MM.1S (cell line): ENCODE data around the gene PTGIR.

ENCODE experiments used
- DNase-seq: peaks from one replicate; pipeline ENCODE4 v3.0.0-alpha.2; 2015
- H2AFZ ChIP-seq: fragments of 300-600 bp; sonication (generic); 2 replicates; pipeline ENCODE4 v1.6.0; 2016; ENCODE audit warnings: antibody characterized with exemption, low read length
- H3F3A ChIP-seq: fragments of 300-600 bp; sonication (generic); 2 replicates; pipeline ENCODE4 v1.6.1; 2016; ENCODE audit warnings: mild to moderate bottlenecking, antibody characterized with exemption, low read length, moderate library complexity, mixed read lengths; ENCODE audit not compliant: insufficient read depth
- H3K27ac ChIP-seq: fragments of 300-600 bp; sonication (generic); 2 replicates; pipeline ENCODE4 v1.5.1; 2016; ENCODE audit warnings: mild to moderate bottlenecking, low read length
- H3K27me3 ChIP-seq: fragments of 300-600 bp; sonication (generic); replicated peaks from 2 replicates; pipeline ENCODE4 v1.6.0; 2016; ENCODE audit warnings: low read length; ENCODE audit not compliant: insufficient read depth
- H3K36me3 ChIP-seq: fragments of 300-600 bp; sonication (generic); replicated peaks from 2 replicates; pipeline ENCODE4 v1.6.1; 2016; ENCODE audit warnings: mild to moderate bottlenecking, low read length, mixed read lengths; ENCODE audit not compliant: insufficient read depth
- H3K4me1 ChIP-seq: fragments of 300-600 bp; sonication (generic); 2 replicates; pipeline ENCODE4 v1.6.1; 2016; ENCODE audit warnings: low read length, mixed read lengths
- H3K4me2 ChIP-seq: fragments of 300-600 bp; sonication (generic); 2 replicates; pipeline ENCODE4 v1.6.0; 2016; ENCODE audit warnings: low read depth, low read length
- H3K4me3 ChIP-seq: fragments of 300-600 bp; sonication (generic); 2 replicates; pipeline ENCODE4 v1.5.1; 2016; ENCODE audit warnings: low read length, mixed read lengths
- H3K79me2 ChIP-seq: fragments of 300-600 bp; sonication (generic); 2 replicates; pipeline ENCODE4 v1.6.1; 2016; ENCODE audit warnings: mixed run types, low read length, mixed read lengths
- H3K9ac ChIP-seq: fragments of 300-600 bp; sonication (generic); 2 replicates; pipeline ENCODE4 v1.6.1; 2016; ENCODE audit warnings: low read length, mixed read lengths
- H3K9me2 ChIP-seq: fragments of 300-600 bp; sonication (generic); replicated peaks from 2 replicates; pipeline ENCODE4 v1.6.1; 2016; ENCODE audit warnings: mild to moderate bottlenecking, low read length, mixed read lengths; ENCODE audit not compliant: insufficient read depth
- H3K9me3 ChIP-seq: fragments of 300-600 bp; sonication (generic); replicated peaks from 2 replicates; pipeline ENCODE4 v1.6.1; 2016; ENCODE audit warnings: mild to moderate bottlenecking, low read length, mixed read lengths; ENCODE audit not compliant: insufficient read depth
- H4K20me1 ChIP-seq: fragments of 300-600 bp; sonication (generic); 2 replicates; pipeline ENCODE4 v1.6.1; 2016; ENCODE audit warnings: mild to moderate bottlenecking, low read length, moderate library complexity, mixed read lengths; ENCODE audit not compliant: insufficient read depth
- EZH2 ChIP-seq: fragments of 300-600 bp; sonication (generic); optimal IDR thresholded peaks from 2 replicates; pipeline ENCODE3; 2017; ENCODE audit warnings: low read depth, mild to moderate bottlenecking, antibody characterized with exemption, low read length, mixed read lengths
- EZH2phosphoT487 ChIP-seq: fragments of 300-600 bp; sonication (generic); IDR thresholded peaks from 2 replicates; pipeline ENCODE4 v1.6.1; 2018; ENCODE audit warnings: antibody characterized with exemption, low read length
- TF ChIP-seq, protein P1 (sequence below): fragments of 300-600 bp; sonication (generic); IDR thresholded peaks from 2 replicates; pipeline ENCODE4 v1.5.1; 2016; ENCODE audit warnings: antibody characterized with exemption, low read length, mixed read lengths

The PTGIR gene, protein sequence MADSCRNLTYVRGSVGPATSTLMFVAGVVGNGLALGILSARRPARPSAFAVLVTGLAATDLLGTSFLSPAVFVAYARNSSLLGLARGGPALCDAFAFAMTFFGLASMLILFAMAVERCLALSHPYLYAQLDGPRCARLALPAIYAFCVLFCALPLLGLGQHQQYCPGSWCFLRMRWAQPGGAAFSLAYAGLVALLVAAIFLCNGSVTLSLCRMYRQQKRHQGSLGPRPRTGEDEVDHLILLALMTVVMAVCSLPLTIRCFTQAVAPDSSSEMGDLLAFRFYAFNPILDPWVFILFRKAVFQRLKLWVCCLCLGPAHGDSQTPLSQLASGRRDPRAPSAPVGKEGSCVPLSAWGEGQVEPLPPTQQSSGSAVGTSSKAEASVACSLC

DNA sequence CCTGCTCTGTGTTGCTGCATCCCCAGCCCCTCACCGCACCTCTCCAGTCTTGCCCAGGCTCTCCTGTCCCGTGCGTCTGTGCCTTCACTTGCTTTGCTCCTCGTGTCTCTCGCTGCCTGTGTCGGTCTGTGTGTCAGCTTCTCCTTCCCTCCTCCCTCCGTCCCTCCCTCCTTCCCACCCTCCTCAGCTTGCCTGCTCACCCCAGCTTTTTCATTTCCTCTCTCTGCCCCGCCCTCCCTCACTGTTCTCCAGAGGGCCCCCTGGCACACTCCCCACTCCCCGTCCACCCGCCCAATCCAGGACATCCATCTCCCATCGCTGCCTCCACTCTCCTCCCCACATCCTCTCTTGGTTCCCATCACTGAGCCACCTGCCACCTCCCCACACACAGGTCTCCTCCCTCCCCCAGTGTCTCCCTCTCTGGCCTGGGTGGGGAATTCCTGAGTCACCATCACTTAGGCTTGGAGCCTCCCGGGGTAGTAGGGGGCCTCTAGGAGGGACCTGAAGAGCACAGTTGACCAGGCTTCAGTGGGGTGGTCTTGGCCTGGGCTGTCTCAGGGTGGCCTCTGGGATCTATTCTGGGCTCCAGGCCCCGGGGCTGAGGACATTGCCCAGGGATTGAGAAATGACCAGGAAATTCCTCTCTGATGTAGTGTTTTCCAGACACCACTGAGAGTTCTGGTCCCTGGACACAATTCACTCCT is at the start of gene PTGIR:
Gene PTGIR (minus strand): TSS at position 132 of the 704 bp plus-strand sequence. CDS start 864 bp downstream, outside the sequence.
- TF ChIP-seq, protein P1, sequence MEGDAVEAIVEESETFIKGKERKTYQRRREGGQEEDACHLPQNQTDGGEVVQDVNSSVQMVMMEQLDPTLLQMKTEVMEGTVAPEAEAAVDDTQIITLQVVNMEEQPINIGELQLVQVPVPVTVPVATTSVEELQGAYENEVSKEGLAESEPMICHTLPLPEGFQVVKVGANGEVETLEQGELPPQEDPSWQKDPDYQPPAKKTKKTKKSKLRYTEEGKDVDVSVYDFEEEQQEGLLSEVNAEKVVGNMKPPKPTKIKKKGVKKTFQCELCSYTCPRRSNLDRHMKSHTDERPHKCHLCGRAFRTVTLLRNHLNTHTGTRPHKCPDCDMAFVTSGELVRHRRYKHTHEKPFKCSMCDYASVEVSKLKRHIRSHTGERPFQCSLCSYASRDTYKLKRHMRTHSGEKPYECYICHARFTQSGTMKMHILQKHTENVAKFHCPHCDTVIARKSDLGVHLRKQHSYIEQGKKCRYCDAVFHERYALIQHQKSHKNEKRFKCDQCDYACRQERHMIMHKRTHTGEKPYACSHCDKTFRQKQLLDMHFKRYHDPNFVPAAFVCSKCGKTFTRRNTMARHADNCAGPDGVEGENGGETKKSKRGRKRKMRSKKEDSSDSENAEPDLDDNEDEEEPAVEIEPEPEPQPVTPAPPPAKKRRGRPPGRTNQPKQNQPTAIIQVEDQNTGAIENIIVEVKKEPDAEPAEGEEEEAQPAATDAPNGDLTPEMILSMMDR: no peak
- TF ChIP-seq EZH2phosphoT487 (no peak), EZH2 (no peak)
- H3K9me3 ChIP-seq: no peaks in the 10 kb centered on the region
- no peaks in the 10 kb centered on the region for H3K79me2 ChIP-seq
- no peak within 1 kb of the TSS for H3K4me2 ChIP-seq
- no peak within 1 kb of the TSS for H3K9ac ChIP-seq
- H3F3A ChIP-seq: no peaks in the 10 kb centered on the region
- H4K20me1 ChIP-seq: 0 out of 2 replicates have a peak, but pooled peaks cover 2% of the 10 kb centered on the region
- no peaks in the 10 kb centered on the region for H3K4me1 ChIP-seq
- H3K9me2 ChIP-seq: no peaks in the 10 kb centered on the region
- H2AFZ ChIP-seq: no peak within 1 kb of the TSS
- H3K4me3 ChIP-seq: no peak within 1 kb of the TSS
- no peak for DNase-seq
- no peaks in the 10 kb centered on the region for H3K36me3 ChIP-seq
- H3K27me3 ChIP-seq: peaks cover 88% of the 10 kb centered on the region
- no peak within 1 kb of the TSS for H3K27ac ChIP-seq

- Histone ChIP-seq H3K9me2 (no peaks in the 10 kb centered on the region), H3K27ac (no peak overlapping the region), H3K36me3 (peaks cover 15% of the 10 kb centered on the region), H3K9me3 (no peaks in the 10 kb centered on the region), H3K4me2 (no peak overlapping the region), H3K4me1 (no peaks in the 10 kb centered on the region), H3K4me3 (no peak overlapping the region), H4K20me1 (no peaks in the 10 kb centered on the region), H3K27me3 (no peaks in the 10 kb centered on the region), H3K79me2 (no peaks in the 10 kb centered on the region), H2AFZ (no peak overlapping the region), H3K9ac (no peak overlapping the region), H3F3A (0 out of 2 replicates have a peak, but pooled peaks cover 11% of the 10 kb centered on the region)
- no peak for DNase-seq
- TF ChIP-seq, protein P1: no peak
- TF ChIP-seq EZH2phosphoT487 (no peak), EZH2 (no peak)
Measured at GRCh38 chr19:46670813-46671212, 45.9 kb upstream of the PTGIR start.

DNA sequence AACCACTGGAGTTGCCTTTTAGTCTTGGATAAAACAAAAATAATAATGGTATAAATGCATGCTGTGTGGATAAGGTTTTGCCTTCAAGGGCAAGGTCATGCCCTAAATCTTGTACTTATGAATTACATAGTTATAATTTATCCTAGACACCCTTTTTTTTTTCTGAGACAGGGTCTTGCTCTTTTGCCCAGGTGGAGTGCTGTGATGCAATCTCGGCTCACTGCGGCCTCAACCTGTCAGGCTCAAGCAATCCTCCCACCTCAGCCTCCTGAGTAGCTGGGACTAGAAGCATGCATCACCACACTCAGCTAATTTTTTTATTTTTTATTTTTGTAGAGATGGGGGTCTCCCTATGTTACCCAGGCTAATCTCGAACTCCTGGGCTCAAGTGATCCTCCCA is 43.8 kb upstream of the PTGIR start:
- H3F3A ChIP-seq: 0 out of 2 replicates have a peak, but pooled peaks cover 5% of the 10 kb centered on the region
- no peaks in the 10 kb centered on the region for H4K20me1 ChIP-seq
- 0 out of 2 replicates have a peak, but pooled peaks cover under 1% of the 10 kb centered on the region for H3K36me3 ChIP-seq
- H3K27me3 ChIP-seq: peaks cover 11% of the 10 kb centered on the region
- no peak overlapping the region for H3K27ac ChIP-seq
- TF ChIP-seq EZH2 (no peak), EZH2phosphoT487 (no peak)
- TF ChIP-seq, protein P1: no peak
- H3K9me3 ChIP-seq: no peaks in the 10 kb centered on the region
- no peaks in the 10 kb centered on the region for H3K4me1 ChIP-seq
- no peak overlapping the region for H3K4me2 ChIP-seq
- H2AFZ ChIP-seq: no peak overlapping the region
- H3K9me2 ChIP-seq: no peaks in the 10 kb centered on the region
- no peaks in the 10 kb centered on the region for H3K79me2 ChIP-seq
- no peak for DNase-seq
- no peak overlapping the region for H3K4me3 ChIP-seq
- H3K9ac ChIP-seq: no peak overlapping the region
